ENCODE data around the gene UCHL1. TPM values are rescaled to one million over a fixed set of nuclear protein-coding genes. Genes with fewer than 3 reads are reported as not detected.

UCHL1 gene
- total RNA-seq, 1 donor from 2014 or later, result 807 TPM

- H3K4me1 Mint-ChIP-seq (ENCODE audit: low read depth), result peaks cover 4% of the 10 kb centered on the region
- H3K9me3 Mint-ChIP-seq (ENCODE audit: low read depth), result no peaks in the 10 kb centered on the region
- no peaks in the 10 kb centered on the region for H3K36me3 Mint-ChIP-seq (ENCODE audit: low read depth)
- no peak overlapping the region for H3K4me3 Mint-ChIP-seq (ENCODE audit: unreplicated experiment)
- H3K27ac Mint-ChIP-seq (ENCODE audit: unreplicated experiment), result no peak overlapping the region
- no peak for DNase-seq (ENCODE audit: low spot score)
- no peaks in the 10 kb centered on the region for H3K27me3 Mint-ChIP-seq (ENCODE audit: low read depth)
- TF ChIP-seq, protein P1, sequence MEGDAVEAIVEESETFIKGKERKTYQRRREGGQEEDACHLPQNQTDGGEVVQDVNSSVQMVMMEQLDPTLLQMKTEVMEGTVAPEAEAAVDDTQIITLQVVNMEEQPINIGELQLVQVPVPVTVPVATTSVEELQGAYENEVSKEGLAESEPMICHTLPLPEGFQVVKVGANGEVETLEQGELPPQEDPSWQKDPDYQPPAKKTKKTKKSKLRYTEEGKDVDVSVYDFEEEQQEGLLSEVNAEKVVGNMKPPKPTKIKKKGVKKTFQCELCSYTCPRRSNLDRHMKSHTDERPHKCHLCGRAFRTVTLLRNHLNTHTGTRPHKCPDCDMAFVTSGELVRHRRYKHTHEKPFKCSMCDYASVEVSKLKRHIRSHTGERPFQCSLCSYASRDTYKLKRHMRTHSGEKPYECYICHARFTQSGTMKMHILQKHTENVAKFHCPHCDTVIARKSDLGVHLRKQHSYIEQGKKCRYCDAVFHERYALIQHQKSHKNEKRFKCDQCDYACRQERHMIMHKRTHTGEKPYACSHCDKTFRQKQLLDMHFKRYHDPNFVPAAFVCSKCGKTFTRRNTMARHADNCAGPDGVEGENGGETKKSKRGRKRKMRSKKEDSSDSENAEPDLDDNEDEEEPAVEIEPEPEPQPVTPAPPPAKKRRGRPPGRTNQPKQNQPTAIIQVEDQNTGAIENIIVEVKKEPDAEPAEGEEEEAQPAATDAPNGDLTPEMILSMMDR (IDR thresholded peaks at IDR 0.05), result peak; percentile 94
These were observed 24.4 kb downstream of the UCHL1 start for GRCh38 chr4:41281038-41281634.

DNA sequence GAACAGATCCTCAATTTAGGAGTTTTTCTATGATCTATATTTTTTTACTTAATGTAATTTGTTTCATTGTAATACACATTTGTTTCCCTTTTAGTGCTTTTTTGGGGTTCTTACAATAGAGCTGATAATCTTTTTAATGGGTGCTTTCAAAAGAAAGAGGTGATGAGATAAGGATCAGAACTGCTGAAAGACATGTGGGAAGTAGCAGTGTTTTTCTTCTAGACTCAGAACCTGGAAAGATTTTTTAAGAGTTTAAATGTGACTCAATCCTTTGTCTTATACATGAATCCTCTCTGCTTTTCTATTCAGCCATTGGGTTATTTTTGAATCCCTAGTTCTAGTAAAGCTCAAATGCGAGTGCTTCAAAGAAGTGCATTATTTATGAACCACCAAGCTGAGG, 25.6 kb downstream of the UCHL1 start:
- peaks cover 11% of the 10 kb centered on the region for H3K4me1 Mint-ChIP-seq (ENCODE audit: low read depth)
- H3K27me3 Mint-ChIP-seq (ENCODE audit: low read depth), result no peaks in the 10 kb centered on the region
- H3K9me3 Mint-ChIP-seq (ENCODE audit: low read depth), result no peaks in the 10 kb centered on the region
- no peak overlapping the region for H3K27ac Mint-ChIP-seq (ENCODE audit: unreplicated experiment)
- no peak overlapping the region for H3K4me3 Mint-ChIP-seq (ENCODE audit: unreplicated experiment)
- no peak for DNase-seq (ENCODE audit: low spot score)
- TF ChIP-seq, protein P1 (IDR thresholded peaks at IDR 0.05), result no peak
- H3K36me3 Mint-ChIP-seq (ENCODE audit: low read depth), result no peaks in the 10 kb centered on the region

DNA sequence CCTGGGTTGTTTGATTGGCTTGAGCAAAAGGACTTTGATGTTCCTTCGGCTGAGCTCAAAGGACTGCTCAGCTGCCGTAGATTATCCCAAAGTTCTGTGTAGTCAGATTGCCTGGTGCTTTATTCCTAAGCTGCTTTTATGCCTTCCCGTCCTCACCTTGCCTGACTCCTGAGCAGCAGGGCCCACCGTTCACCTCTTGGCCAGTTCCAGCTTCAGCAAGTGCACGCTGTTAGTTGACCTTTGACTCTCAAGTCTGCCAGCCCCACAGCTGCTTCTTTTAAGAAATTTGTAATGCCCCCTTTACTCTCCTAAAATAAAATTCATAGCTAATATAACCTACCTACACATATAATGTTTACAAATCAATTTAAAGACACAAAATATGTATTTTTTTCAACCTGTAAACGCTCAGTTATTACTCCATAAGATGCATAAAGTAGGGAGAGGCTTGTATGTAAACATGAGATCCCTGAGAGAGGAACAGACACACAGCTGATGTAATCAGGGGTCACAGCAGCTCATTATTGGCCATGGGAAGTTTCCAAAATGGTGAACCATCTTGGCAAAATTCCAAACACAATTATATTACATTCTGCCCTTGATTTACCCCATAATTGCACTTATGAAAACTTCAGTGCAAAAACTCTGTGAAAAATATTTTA, 28.6 kb downstream of the UCHL1 start:
- Mint-ChIP-seq H3K4me1 (ENCODE audit: low read depth) (peaks cover 11% of the 10 kb centered on the region), H3K36me3 (ENCODE audit: low read depth) (no peaks in the 10 kb centered on the region), H3K27ac (ENCODE audit: unreplicated experiment) (no peak overlapping the region), H3K9me3 (ENCODE audit: low read depth) (peaks cover 4% of the 10 kb centered on the region), H3K27me3 (ENCODE audit: low read depth) (no peaks in the 10 kb centered on the region), H3K4me3 (ENCODE audit: unreplicated experiment) (no peak overlapping the region)
- DNase-seq (ENCODE audit: low spot score), result no peak
- TF ChIP-seq, protein P1 (IDR thresholded peaks at IDR 0.05), result no peak

GRCh38 chr4:41285864-41286235, 29.1 kb downstream of the UCHL1 start:
- Mint-ChIP-seq H3K27me3 (ENCODE audit: low read depth) (no peaks in the 10 kb centered on the region), H3K36me3 (ENCODE audit: low read depth) (no peaks in the 10 kb centered on the region)

DNA sequence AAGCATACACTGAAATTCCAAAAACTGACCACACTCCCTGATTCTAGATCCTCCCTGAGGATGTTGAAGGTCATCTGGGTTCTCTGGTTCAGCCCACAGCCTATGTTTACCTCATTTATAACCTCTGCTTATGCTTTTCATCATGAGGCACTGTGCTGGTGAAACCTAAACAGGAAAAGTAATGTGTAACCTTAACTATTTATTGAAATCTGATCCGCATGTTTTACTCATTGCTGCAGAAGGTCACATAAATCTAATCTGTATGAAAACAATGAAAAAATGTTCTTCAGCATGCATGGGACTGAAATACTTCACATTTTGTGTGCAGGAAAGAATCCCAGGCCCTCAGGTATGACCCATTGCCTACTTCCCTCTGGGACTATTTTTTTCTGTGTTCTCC, 30.3 kb downstream of the UCHL1 start:
- H3K36me3 Mint-ChIP-seq (ENCODE audit: low read depth), result no peaks in the 10 kb centered on the region
- peaks cover 11% of the 10 kb centered on the region for H3K4me1 Mint-ChIP-seq (ENCODE audit: low read depth)
- no peaks in the 10 kb centered on the region for H3K27me3 Mint-ChIP-seq (ENCODE audit: low read depth)
- no peak for DNase-seq (ENCODE audit: low spot score)
- H3K27ac Mint-ChIP-seq (ENCODE audit: unreplicated experiment), result no peak overlapping the region
- TF ChIP-seq, protein P1 (IDR thresholded peaks at IDR 0.05), result no peak
- H3K9me3 Mint-ChIP-seq (ENCODE audit: low read depth), result peaks cover 4% of the 10 kb centered on the region
- no peak overlapping the region for H3K4me3 Mint-ChIP-seq (ENCODE audit: unreplicated experiment)

More at GRCh38 chr4:41285864-41286235, 29.1 kb downstream of the UCHL1 start:
- peaks cover 11% of the 10 kb centered on the region for H3K4me1 Mint-ChIP-seq (ENCODE audit: low read depth)
- no peak overlapping the region for H3K4me3 Mint-ChIP-seq (ENCODE audit: unreplicated experiment)
- H3K27ac Mint-ChIP-seq (ENCODE audit: unreplicated experiment), result no peak overlapping the region
- peaks cover 4% of the 10 kb centered on the region for H3K9me3 Mint-ChIP-seq (ENCODE audit: low read depth)
- TF ChIP-seq, protein P1 (IDR thresholded peaks at IDR 0.05), result no peak
- DNase-seq (ENCODE audit: low spot score), result no peak
